ENCODE data around the gene ZDHHC14.

DNA sequence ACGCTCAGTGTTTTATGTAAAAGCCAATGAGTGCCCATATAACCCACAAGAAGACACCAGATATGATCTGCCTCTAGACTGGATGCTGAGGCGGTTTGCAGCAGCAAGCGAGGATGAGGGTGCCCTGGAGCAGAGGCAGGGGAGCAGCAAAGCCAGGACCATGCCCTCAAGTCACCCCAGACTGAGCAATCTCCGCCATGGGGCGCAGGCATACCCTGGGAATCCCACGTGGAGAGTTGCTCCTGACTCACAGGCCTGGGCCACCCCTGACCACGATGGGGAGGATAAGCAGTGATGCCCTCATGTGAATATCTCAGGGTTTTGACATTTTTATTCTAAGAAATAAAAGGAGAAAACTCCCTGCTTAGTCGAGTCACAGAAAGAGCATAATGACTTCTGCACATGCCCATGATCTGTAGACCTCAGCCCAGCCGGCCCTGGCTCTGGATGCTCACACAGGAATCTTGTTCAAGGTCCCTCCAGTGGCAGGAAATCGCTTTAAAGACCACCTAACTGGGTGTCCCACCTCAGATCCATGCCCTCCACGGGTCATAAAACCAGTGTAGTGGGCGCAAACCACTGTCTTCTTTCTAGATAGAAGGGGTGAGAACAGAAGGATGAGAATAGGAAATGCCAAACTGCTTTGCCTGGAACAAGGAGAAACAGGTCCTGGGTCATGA, 303.8 kb downstream of the ZDHHC14 start:
- TF ChIP-seq, protein P1, sequence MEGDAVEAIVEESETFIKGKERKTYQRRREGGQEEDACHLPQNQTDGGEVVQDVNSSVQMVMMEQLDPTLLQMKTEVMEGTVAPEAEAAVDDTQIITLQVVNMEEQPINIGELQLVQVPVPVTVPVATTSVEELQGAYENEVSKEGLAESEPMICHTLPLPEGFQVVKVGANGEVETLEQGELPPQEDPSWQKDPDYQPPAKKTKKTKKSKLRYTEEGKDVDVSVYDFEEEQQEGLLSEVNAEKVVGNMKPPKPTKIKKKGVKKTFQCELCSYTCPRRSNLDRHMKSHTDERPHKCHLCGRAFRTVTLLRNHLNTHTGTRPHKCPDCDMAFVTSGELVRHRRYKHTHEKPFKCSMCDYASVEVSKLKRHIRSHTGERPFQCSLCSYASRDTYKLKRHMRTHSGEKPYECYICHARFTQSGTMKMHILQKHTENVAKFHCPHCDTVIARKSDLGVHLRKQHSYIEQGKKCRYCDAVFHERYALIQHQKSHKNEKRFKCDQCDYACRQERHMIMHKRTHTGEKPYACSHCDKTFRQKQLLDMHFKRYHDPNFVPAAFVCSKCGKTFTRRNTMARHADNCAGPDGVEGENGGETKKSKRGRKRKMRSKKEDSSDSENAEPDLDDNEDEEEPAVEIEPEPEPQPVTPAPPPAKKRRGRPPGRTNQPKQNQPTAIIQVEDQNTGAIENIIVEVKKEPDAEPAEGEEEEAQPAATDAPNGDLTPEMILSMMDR (IDR thresholded peaks at IDR 0.05) = no peak
- TF ChIP-seq POLR2A (IDR thresholded peaks at IDR 0.05) = no peak
- no peak for TF ChIP-seq POLR2AphosphoS5 (IDR thresholded peaks at IDR 0.05)
- TF ChIP-seq EP300 (IDR thresholded peaks at IDR 0.05) = no peak
